SK-N-SH treated with all-trans-retinoic acid at 6 μM for 48 hours (cell line): ENCODE results near the gene SRGAP2C.
"Not testable (repeated sequence)": the region's sequence is repeated elsewhere in the genome, so short reads cannot be mapped to it uniquely, and the experiment has no call there.

Experiments used
- BACH2 ChIP-seq: fragments of 250-450 bp; sonication (Bioruptor Pico); IDR thresholded peaks from 2 replicates; pipeline ENCODE4 v1.9.0; 2021; ENCODE audit warnings: mild to moderate bottlenecking, borderline replicate concordance
- ESRRG ChIP-seq: fragments of 250-450 bp; sonication (Bioruptor Pico); IDR thresholded peaks from 2 replicates; pipeline ENCODE4 v1.6.1; 2021; ENCODE audit warnings: mild to moderate bottlenecking
- TCF4 ChIP-seq: fragments of 250-450 bp; sonication (Bioruptor Pico); IDR thresholded peaks from 2 replicates; pipeline ENCODE4 v1.8.0; 2021; ENCODE audit warnings: mild to moderate bottlenecking, moderate library complexity, borderline replicate concordance
- ZC3H10 ChIP-seq: fragments of 250-450 bp; sonication (Bioruptor Pico); IDR thresholded peaks from 2 replicates; pipeline ENCODE4 v1.5.1; 2021; ENCODE audit warnings: mild to moderate bottlenecking, moderate library complexity
- ZFP3 ChIP-seq: fragments of 250-450 bp; sonication (Bioruptor Pico); IDR thresholded peaks from 2 replicates; pipeline ENCODE4 v1.5.0; 2020; ENCODE audit warnings: mild to moderate bottlenecking, moderate library complexity
- ZFP30 ChIP-seq: fragments of 450-650 bp; formaldehyde crosslinking; IDR thresholded peaks from 2 replicates; pipeline ENCODE4 v1.5.0; 2022; ENCODE audit warnings: mild to moderate bottlenecking, moderate library complexity
- ZNF565 ChIP-seq: fragments of 450-650 bp; formaldehyde crosslinking; conservative IDR thresholded peaks from 2 replicates; pipeline ENCODE4 v1.5.0; 2020; ENCODE audit warnings: low read depth, mild to moderate bottlenecking, moderate library complexity
- TF ChIP-seq, protein P1 (sequence below): fragments of 250-450 bp; sonication (Bioruptor Pico); IDR thresholded peaks from 2 replicates; pipeline ENCODE4 v1.8.0; 2021; ENCODE audit warnings: low read depth, mild to moderate bottlenecking, moderate library complexity, borderline replicate concordance
- TF ChIP-seq, protein P2 (sequence below): fragments of 250-450 bp; sonication (Bioruptor Pico); IDR thresholded peaks from 2 replicates; pipeline ENCODE4 v1.5.1; 2021; ENCODE audit warnings: mild to moderate bottlenecking, moderate library complexity
- TF ChIP-seq, protein P3 (sequence below): fragments of 250-450 bp; sonication (Bioruptor Pico); IDR thresholded peaks from 2 replicates; pipeline ENCODE4 v1.8.0; 2020; ENCODE audit warnings: mild to moderate bottlenecking, moderate library complexity, borderline replicate concordance

DNA sequence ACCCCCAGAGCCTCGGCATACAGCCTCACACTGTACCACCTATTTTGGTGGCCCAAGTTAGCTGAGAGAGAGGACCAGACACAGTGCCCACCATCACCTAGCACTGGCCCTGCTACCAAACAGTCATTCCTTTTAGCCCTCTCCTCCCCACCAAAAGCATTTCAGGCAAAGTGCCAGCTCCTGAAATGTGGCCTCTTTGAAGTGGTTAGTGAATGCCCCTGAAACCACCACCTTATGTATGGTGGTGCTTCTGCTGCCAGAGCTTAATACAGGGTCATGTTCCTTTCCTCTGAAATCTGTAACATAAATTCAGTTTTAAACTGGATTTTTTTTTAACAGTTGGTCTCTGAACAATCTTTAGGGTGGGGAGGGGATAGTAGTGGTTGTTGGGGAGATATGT, 175.8 kb downstream of the SRGAP2C start:
- TF ChIP-seq ZFP3 (CRISPR knock-in tag); BACH2 (CRISPR knock-in tag); ZFP30 (CRISPR knock-in tag); ZNF565; ESRRG (CRISPR knock-in tag); ZC3H10; TCF4 (CRISPR knock-in tag): not testable (repeated sequence)
- TF ChIP-seq, protein P1, sequence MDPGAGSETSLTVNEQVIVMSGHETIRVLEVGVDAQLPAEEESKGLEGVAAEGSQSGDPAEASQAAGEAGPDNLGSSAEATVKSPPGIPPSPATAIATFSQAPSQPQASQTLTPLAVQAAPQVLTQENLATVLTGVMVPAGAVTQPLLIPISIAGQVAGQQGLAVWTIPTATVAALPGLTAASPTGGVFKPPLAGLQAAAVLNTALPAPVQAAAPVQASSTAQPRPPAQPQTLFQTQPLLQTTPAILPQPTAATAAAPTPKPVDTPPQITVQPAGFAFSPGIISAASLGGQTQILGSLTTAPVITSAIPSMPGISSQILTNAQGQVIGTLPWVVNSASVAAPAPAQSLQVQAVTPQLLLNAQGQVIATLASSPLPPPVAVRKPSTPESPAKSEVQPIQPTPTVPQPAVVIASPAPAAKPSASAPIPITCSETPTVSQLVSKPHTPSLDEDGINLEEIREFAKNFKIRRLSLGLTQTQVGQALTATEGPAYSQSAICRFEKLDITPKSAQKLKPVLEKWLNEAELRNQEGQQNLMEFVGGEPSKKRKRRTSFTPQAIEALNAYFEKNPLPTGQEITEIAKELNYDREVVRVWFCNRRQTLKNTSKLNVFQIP (CRISPR knock-in tag) = not testable (repeated sequence)
- TF ChIP-seq, protein P2, sequence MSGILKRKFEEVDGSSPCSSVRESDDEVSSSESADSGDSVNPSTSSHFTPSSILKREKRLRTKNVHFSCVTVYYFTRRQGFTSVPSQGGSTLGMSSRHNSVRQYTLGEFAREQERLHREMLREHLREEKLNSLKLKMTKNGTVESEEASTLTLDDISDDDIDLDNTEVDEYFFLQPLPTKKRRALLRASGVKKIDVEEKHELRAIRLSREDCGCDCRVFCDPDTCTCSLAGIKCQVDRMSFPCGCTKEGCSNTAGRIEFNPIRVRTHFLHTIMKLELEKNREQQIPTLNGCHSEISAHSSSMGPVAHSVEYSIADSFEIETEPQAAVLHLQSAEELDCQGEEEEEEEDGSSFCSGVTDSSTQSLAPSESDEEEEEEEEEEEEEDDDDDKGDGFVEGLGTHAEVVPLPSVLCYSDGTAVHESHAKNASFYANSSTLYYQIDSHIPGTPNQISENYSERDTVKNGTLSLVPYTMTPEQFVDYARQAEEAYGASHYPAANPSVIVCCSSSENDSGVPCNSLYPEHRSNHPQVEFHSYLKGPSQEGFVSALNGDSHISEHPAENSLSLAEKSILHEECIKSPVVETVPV (CRISPR knock-in tag) = not testable (repeated sequence)
- TF ChIP-seq, protein P3, sequence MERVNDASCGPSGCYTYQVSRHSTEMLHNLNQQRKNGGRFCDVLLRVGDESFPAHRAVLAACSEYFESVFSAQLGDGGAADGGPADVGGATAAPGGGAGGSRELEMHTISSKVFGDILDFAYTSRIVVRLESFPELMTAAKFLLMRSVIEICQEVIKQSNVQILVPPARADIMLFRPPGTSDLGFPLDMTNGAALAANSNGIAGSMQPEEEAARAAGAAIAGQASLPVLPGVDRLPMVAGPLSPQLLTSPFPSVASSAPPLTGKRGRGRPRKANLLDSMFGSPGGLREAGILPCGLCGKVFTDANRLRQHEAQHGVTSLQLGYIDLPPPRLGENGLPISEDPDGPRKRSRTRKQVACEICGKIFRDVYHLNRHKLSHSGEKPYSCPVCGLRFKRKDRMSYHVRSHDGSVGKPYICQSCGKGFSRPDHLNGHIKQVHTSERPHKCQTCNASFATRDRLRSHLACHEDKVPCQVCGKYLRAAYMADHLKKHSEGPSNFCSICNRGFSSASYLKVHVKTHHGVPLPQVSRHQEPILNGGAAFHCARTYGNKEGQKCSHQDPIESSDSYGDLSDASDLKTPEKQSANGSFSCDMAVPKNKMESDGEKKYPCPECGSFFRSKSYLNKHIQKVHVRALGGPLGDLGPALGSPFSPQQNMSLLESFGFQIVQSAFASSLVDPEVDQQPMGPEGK (CRISPR knock-in tag) = not testable (repeated sequence)
